Fibroblast of mammary gland (primary cell): Measurements from ENCODE around the gene OXNAD1.

Source experiments
- DNase-seq: peaks from one replicate; pipeline ENCODE4 v3.0.0-alpha.2; 2010; ENCODE audit warnings: low read depth
- H3K4me3 ChIP-seq: 2 replicates; pipeline ENCODE4 v1.5.1; 2011; ENCODE audit warnings: low read depth, mild to moderate bottlenecking, low read length, moderate library complexity; ENCODE audit not compliant: control insufficient read depth
- TF ChIP-seq, protein P1 (sequence below): conservative IDR thresholded peaks from 2 replicates; pipeline ENCODE4 v1.5.1; 2011; ENCODE audit warnings: low read depth, low read length, inconsistent platforms; ENCODE audit not compliant: control insufficient read depth, insufficient read depth

OXNAD1 gene

DNA sequence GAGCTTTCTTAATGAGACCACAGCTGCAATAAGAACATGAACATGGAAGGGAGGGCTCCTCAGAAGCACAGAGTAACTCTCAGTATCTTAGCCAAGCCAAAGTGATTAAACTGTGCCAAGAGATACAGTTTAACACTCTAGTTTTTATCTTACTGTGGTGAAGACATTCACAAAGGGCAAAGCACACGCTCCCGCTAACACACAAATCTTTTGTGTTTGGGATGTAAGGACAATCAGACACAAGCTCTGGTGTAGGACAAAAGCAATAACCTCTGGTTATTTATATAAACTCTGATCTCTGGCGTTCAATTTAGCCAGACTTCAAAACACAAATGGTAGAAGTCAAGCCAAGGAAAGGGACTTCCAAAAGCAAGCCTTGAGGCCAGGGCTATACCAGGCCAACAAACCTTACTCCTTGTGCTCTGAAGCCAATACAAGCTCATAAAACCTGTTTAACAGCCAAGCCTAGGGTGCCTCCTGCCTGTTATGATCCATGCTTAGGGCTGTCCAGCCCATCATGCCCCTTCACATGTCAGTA lies 28.1 kb upstream of the OXNAD1 start:
- no peak for DNase-seq
- H3K4me3 ChIP-seq, result no peak overlapping the region
- TF ChIP-seq, protein P1, sequence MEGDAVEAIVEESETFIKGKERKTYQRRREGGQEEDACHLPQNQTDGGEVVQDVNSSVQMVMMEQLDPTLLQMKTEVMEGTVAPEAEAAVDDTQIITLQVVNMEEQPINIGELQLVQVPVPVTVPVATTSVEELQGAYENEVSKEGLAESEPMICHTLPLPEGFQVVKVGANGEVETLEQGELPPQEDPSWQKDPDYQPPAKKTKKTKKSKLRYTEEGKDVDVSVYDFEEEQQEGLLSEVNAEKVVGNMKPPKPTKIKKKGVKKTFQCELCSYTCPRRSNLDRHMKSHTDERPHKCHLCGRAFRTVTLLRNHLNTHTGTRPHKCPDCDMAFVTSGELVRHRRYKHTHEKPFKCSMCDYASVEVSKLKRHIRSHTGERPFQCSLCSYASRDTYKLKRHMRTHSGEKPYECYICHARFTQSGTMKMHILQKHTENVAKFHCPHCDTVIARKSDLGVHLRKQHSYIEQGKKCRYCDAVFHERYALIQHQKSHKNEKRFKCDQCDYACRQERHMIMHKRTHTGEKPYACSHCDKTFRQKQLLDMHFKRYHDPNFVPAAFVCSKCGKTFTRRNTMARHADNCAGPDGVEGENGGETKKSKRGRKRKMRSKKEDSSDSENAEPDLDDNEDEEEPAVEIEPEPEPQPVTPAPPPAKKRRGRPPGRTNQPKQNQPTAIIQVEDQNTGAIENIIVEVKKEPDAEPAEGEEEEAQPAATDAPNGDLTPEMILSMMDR, result no peak

DNA sequence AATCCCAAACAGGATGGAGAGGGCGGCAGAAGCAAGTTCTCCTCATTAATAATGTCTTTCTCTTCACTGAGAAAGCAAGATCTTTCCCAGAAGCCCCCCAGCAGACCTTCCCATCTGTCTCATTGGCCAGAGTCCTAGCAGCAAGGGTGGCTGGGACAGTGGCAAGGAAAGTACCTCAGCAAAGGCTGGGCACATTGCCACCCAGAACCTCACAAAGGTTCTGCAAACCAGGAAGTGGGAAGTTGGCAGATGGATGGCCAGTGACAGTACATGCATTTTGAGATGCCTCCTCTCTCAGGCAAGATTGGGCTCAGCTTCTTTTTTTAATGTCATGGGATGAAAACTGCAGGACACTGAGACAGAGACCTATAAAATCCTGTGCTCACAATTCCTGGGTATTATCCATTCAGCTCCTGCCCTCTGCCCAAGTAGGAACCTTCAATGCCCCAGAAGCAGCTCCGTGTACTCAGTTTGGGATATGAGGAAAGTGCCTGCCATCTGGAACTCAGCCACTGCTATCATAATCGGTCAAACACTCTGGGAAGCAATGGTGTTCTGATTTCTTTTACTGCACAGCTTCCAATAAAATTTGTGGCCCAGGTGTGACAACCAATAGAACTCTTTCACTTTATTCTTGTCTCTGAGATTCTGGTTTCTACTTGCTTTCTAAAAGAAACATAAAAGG lies 25.8 kb upstream of the OXNAD1 start:
- TF ChIP-seq, protein P1, result no peak
- no peak overlapping the region for H3K4me3 ChIP-seq
- DNase-seq, result peak; percentile 37

DNA sequence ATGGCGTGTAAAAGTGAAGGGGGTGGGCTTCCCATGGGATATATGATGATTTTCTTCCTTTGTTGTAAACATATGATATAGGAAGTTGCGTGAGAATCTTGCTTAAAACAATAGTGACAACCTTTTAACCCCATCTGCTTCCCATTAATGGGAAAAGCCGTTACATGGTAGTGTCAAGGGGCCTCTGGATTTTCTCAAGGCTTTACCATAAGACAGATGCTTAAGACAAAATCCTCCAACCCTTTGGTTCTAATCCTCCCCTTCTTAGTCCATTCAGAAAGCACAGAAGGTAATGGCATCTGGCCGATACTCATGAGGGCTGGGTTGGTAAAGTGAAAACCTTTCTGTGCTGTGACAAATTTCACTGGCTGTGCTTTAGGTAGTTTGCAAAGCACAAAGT lies 25.2 kb upstream of the OXNAD1 start:
- TF ChIP-seq, protein P1, result no peak
- peak; percentile 85 for DNase-seq
- H3K4me3 ChIP-seq, result no peak overlapping the region

DNA sequence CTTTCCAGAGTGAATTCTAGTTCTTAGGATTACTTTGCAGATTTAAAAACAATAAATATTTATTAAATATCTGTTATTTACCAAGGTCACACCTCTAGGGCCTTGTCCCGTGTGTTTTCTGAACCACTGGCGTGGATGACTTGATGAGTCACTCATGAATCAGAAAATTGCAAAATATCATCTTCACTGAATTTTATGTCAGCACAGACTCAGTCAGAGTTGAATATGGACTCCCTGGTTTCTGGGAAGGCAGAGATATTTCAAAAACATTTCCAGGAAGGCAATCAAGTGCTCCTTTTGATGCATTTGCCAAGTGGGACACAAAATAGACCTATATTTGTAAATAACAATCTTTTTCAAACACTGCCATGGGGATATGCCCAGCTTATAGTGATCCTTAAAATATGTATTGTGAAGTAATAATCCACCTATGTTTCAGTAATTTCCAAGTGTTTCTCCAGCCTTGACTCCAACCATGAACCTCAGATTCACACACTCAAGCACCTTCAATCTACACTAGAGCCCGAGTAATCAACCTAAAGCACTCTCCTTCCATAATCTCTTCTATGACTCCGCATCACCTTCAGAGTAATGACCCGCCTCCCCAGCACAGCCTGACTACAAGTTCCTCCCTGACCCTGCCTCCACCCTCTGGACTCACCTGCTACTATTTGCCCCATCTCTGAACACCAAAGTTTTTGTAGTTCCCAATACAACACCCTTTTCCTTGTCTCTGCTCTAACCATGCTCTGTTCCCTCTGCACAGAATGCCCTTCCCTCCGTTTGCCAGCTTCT lies 24.6 kb upstream of the OXNAD1 start:
- DNase-seq, result peak; percentile 94
- TF ChIP-seq, protein P1, result no peak

DNA sequence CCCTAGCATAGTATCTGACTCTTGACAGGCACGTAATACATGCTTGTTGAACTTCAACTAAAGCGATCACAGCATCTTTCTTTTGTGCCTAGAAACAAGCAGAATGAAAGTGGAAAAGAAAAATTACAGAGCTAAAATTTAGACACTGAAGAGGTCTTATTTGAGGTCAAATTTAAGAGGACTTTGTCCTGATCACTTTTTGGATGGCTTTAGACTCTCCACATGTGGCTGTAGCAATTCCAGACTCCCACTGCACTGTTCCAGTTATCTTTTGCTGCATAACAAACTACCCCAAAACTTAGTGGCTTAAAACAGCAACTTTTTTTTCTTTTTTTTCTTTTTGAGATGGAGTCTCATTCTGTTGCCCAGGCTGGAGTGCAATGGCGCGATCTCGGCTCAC lies 23.8 kb upstream of the OXNAD1 start:
- TF ChIP-seq, protein P1, result no peak
- H3K4me3 ChIP-seq, result no peak overlapping the region
- DNase-seq, result no peak

More for the DNA sequence above, 24.6 kb upstream of the OXNAD1 start:
- no peak overlapping the region for H3K4me3 ChIP-seq

DNA sequence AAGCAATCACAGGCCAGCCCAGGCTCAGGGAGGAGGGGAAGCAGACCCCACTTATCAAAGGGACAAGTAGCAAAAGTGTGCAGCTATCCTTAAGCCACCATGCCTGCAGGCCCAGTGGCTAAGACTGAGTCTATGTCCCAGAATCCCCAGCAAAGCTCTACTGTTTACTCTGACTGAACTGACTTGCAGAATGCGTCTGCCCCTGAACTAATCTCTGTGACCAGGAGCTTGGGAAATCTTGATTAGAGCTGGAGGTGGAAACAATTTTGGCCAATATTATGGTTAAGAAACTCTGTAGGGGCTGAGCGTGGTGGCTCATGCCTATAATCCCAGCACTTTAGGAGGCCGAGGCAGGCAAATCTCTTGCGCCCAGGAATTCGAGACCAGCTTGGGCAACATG lies 22.8 kb upstream of the OXNAD1 start:
- TF ChIP-seq, protein P1, result no peak
- no peak for DNase-seq
- no peak overlapping the region for H3K4me3 ChIP-seq
